CMK (cell line): ENCODE measurements around the gene RBM45.
A peak's percentile ranks its signal among the peaks of the same experiment; 100 is the strongest.
"Not testable (repeated sequence)": the region's sequence is repeated elsewhere in the genome, so short reads cannot be mapped to it uniquely, and the experiment has no call there.

Experiments used
- DNase-seq: peaks from one replicate; pipeline ENCODE4 v3.0.0-alpha.2; 2010; ENCODE audit warnings: low read depth

The RBM45 gene

GRCh38 chr2:178112202-178113152 lies at the start of gene RBM45:
Gene RBM45 (plus strand): TSS chr2:178112437. CDS start chr2:178112547, 110 bp downstream.
- DNase-seq, result peak; percentile 85

GRCh38 chr2:178066324-178066723 lies 45.9 kb upstream of the RBM45 start:
- no peak for DNase-seq

GRCh38 chr2:178066890-178067669 lies 45.2 kb upstream of the RBM45 start:
- DNase-seq, result no peak

- DNase-seq, result no peak
Measured at GRCh38 chr2:178068823-178069454, 43.3 kb upstream of the RBM45 start.

GRCh38 chr2:178069551-178069950 lies 42.7 kb upstream of the RBM45 start:
- no peak for DNase-seq

- no peak for DNase-seq
Measured at GRCh38 chr2:178070824-178071223, 41.4 kb upstream of the RBM45 start.

- DNase-seq, result no peak
Measured at GRCh38 chr2:178072000-178072382, 40.2 kb upstream of the RBM45 start.

GRCh38 chr2:178072383-178073301 lies 39.6 kb upstream of the RBM45 start, which contains the start of gene PDE11A:
Gene PDE11A (minus strand): TSS chr2:178072777. CDS start chr2:178072437, 340 bp downstream.
- DNase-seq, result peak; percentile 31

GRCh38 chr2:178074123-178075005 lies 37.9 kb upstream of the RBM45 start:
- DNase-seq, result no peak

- DNase-seq, result no peak
Measured at GRCh38 chr2:178075006-178075326, 37.3 kb upstream of the RBM45 start.

GRCh38 chr2:178076130-178076529 lies 36.1 kb upstream of the RBM45 start:
- no peak for DNase-seq

GRCh38 chr2:178079279-178079678 lies 33.0 kb upstream of the RBM45 start:
- not testable (repeated sequence) for DNase-seq

GRCh38 chr2:178082408-178083045 lies 29.7 kb upstream of the RBM45 start:
- DNase-seq, result no peak

- no peak for DNase-seq
Measured at GRCh38 chr2:178084273-178084672, 28.0 kb upstream of the RBM45 start.

- no peak for DNase-seq
Measured at GRCh38 chr2:178088774-178089270, 23.4 kb upstream of the RBM45 start.

- DNase-seq, result no peak
Measured at GRCh38 chr2:178093471-178093870, 18.8 kb upstream of the RBM45 start.

- no peak for DNase-seq
Measured at GRCh38 chr2:178101321-178102079, 10.7 kb upstream of the RBM45 start.

GRCh38 chr2:178105566-178105965 lies 6.7 kb upstream of the RBM45 start:
- no peak for DNase-seq

- DNase-seq, result no peak
Measured at GRCh38 chr2:178106053-178106452, 6.2 kb upstream of the RBM45 start.
